Measurements from ENCODE around the gene DAZAP1.
"Not testable (repeated sequence)": the region's sequence is repeated elsewhere in the genome, so short reads cannot be mapped to it uniquely, and the experiment has no call there.

Gene DAZAP1

GRCh38 chr19:1417681-1418495 lies 10.5 kb downstream of the DAZAP1 start:
- H3K4me3 ChIP-seq (ENCODE audit: control insufficient read depth, low read depth, low read length) = no peak overlapping the region
- DNase-seq (ENCODE audit: low read depth) = no peak
- TF ChIP-seq CTCF (IDR thresholded peaks at IDR 0.05; ENCODE audit: control insufficient read depth, insufficient read depth, low read depth, low read length, missing control alignments) = no peak

GRCh38 chr19:1418496-1418775 lies 11.1 kb downstream of the DAZAP1 start:
- H3K4me3 ChIP-seq (ENCODE audit: control insufficient read depth, low read depth, low read length) = no peak overlapping the region
- no peak for DNase-seq (ENCODE audit: low read depth)
- no peak for TF ChIP-seq CTCF (IDR thresholded peaks at IDR 0.05; ENCODE audit: control insufficient read depth, insufficient read depth, low read depth, low read length, missing control alignments)

- TF ChIP-seq CTCF (IDR thresholded peaks at IDR 0.05; ENCODE audit: control insufficient read depth, insufficient read depth, low read depth, low read length, missing control alignments) = no peak
- no peak for DNase-seq (ENCODE audit: low read depth)
- H3K4me3 ChIP-seq (ENCODE audit: control insufficient read depth, low read depth, low read length) = no peak overlapping the region
Measured at GRCh38 chr19:1418951-1419738, 11.8 kb downstream of the DAZAP1 start.

GRCh38 chr19:1420085-1420484 lies 12.7 kb downstream of the DAZAP1 start:
- not testable (repeated sequence) for H3K4me3 ChIP-seq (ENCODE audit: control insufficient read depth, low read depth, low read length); DNase-seq (ENCODE audit: low read depth)

- TF ChIP-seq CTCF (IDR thresholded peaks at IDR 0.05; ENCODE audit: control insufficient read depth, insufficient read depth, low read depth, low read length, missing control alignments) = no peak
- no peak for DNase-seq (ENCODE audit: low read depth)
- no peak overlapping the region for H3K4me3 ChIP-seq (ENCODE audit: control insufficient read depth, low read depth, low read length)
Measured at GRCh38 chr19:1420590-1420989, 13.2 kb downstream of the DAZAP1 start.

- no peak for TF ChIP-seq CTCF (IDR thresholded peaks at IDR 0.05; ENCODE audit: control insufficient read depth, insufficient read depth, low read depth, low read length, missing control alignments)
- H3K4me3 ChIP-seq (ENCODE audit: control insufficient read depth, low read depth, low read length) = no peak overlapping the region
- DNase-seq (ENCODE audit: low read depth) = no peak
Measured at GRCh38 chr19:1421218-1421957, 14.0 kb downstream of the DAZAP1 start.

GRCh38 chr19:1421958-1422305 lies 14.5 kb downstream of the DAZAP1 start:
- DNase-seq (ENCODE audit: low read depth) = no peak

More at GRCh38 chr19:1421958-1422305, 14.5 kb downstream of the DAZAP1 start:
- H3K4me3 ChIP-seq (ENCODE audit: control insufficient read depth, low read depth, low read length) = no peak overlapping the region
- TF ChIP-seq CTCF (IDR thresholded peaks at IDR 0.05; ENCODE audit: control insufficient read depth, insufficient read depth, low read depth, low read length, missing control alignments) = no peak
